K562 (cell line): ENCODE measurements around the gene ZSWIM8. TPM values are rescaled to one million over a fixed set of nuclear protein-coding genes. Genes with fewer than 3 reads are reported as not detected.

Experiments
- CC2D1A ChIP-seq: fragments of 450-650 bp; IDR thresholded peaks from 2 replicates; pipeline ENCODE4 v1.6.1; 2017; ENCODE audit warnings: mild to moderate bottlenecking
- MTA2 ChIP-seq: fragments of 450-650 bp; IDR thresholded peaks from 2 replicates; pipeline ENCODE4 v1.6.1; 2016; ENCODE audit warnings: low read depth
- MTF1 ChIP-seq: fragments of 250-450 bp; sonication (Bioruptor Pico); IDR thresholded peaks from 2 replicates; pipeline ENCODE4 v1.9.0; 2021; ENCODE audit warnings: moderate library complexity, mild to moderate bottlenecking, inconsistent platforms, borderline replicate concordance
- MYC ChIP-seq, 2 experiments: fragments of 250-450 bp in 1 of 2; sonication (Bioruptor Pico) in 1 of 2; IDR thresholded peaks; 2 replicates each; pipeline versions ENCODE4 v1.5.1 to v1.6.1; 2012 to 2021; ENCODE audit warnings: low read depth in 2 of 2, borderline replicate concordance in 1 of 2, improper control_type of control experiment in 1 of 2, low read length in 1 of 2, mild to moderate bottlenecking in 1 of 2, moderate library complexity in 1 of 2
- ZNF23 ChIP-seq: fragments of 250-450 bp; sonication (Bioruptor Pico); IDR thresholded peaks from 2 replicates; pipeline ENCODE4 v1.4.0; 2020; ENCODE audit warnings: mild to moderate bottlenecking
- ZNF354B ChIP-seq: fragments of 250-450 bp; sonication (Bioruptor Pico); IDR thresholded peaks from 2 replicates; pipeline ENCODE4 v1.4.0; 2020
- polyA plus RNA-seq, 8 experiments: library from polyadenylated mRNA; depleted of rRNA in 4 of 8; stranded (reverse) in 5 of 8; unstranded in 3 of 8; fragments of >200 nt; fragmentation: Nextera tagmentation in 2 of 8; fragmentation: Illumina TruSeq in 1 of 8; extraction: Ambion mirVana in 2 of 8; extraction: Trizol in 1 of 8; gene quantifications; 2 replicates each; pipeline versions ENCODE4 v1.2.1 to v1.2.3, GENCODE V29; 2011 to 2014; ENCODE audit warnings: inconsistent platforms in 1 of 8, missing spikeins in 1 of 8
- total RNA-seq, 7 experiments: library from RNA; depleted of rRNA in 6 of 7; stranded (reverse); fragments of >200 nt in 6 of 7; fragmentation: Illumina TruSeq in 2 of 7; extraction: Trizol in 2 of 7; gene quantifications; 2 replicates each; pipeline versions ENCODE4 v1.2.1 to v1.2.3, GENCODE V29; 2011 to 2021; ENCODE audit warnings: low replicate concordance in 1 of 7
- TF ChIP-seq, protein P1 (sequence below): fragments of 250-450 bp; sonication (Bioruptor Pico); IDR thresholded peaks from 2 replicates; pipeline ENCODE4 v1.4.0; 2020; ENCODE audit warnings: mild to moderate bottlenecking, moderate library complexity, borderline replicate concordance
- TF ChIP-seq, protein P2 (sequence below), 2 experiments: fragments of 450-650 bp; IDR thresholded peaks; 2 replicates each; pipeline ENCODE4 v1.6.1; 2016; ENCODE audit warnings: mild to moderate bottlenecking in 2 of 2, borderline replicate concordance in 1 of 2, low read depth in 1 of 2, moderate library complexity in 1 of 2
- TF ChIP-seq, protein P3 (sequence below): sonication (generic); formaldehyde crosslinking; IDR thresholded peaks from 2 replicates; pipeline ENCODE4 v1.5.0; 2020; ENCODE audit warnings: missing genetic modification reagents
- TF ChIP-seq, protein P4 (sequence below), 3 experiments: fragments of 200-800 bp in 1 of 3; sonication (Bioruptor generic) in 1 of 3; sonication (generic) in 1 of 3; formaldehyde crosslinking in 1 of 3; IDR thresholded peaks; 2 replicates each; pipeline versions ENCODE4 v1.6.1 to v1.8.0; 2016 to 2022; ENCODE audit warnings: mild to moderate bottlenecking in 2 of 3, missing compliant biosample characterization in 2 of 3, missing genetic modification characterization in 2 of 3, missing genetic modification reagents in 1 of 3

The ZSWIM8 gene
- total and polyA plus RNA-seq, 9 of the 15 experiments (the other 6 are each of a cell fraction or from before 2014, with no cell fraction given) = 5.6 to 47.8 (median 26.7) TPM

DNA sequence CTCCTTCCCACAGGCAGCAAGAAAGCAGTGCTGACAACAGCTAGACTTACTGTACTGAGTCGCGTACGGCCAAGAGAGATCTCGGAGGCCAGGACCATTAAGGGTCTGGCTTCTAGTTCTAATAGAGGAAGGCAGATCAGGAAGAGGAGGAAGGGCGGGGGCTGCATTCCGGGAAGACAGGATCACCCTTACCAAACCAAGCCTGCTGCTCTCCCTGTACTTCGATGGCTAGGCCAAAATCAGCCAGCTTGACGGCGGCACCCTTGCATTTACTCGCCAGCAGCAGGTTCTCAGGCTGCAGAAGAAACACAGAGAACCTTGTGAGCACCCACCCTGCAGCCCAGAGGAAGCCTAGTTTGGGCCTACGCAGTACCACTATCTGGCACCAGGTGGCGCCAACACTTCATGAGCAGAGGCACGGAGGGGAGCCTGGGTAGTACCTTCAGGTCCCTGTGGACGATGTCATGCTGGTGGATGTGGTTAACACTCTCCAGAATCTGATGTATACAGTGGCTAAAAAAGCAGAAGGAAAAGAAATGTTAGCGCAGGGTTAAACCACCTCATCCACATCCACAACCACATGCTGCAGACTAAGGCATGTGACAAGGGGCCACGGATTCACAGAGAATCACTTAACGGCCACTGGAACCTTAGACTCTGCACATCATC is 63.5 kb downstream of the ZSWIM8 start (continued):
- TF ChIP-seq, protein P1, sequence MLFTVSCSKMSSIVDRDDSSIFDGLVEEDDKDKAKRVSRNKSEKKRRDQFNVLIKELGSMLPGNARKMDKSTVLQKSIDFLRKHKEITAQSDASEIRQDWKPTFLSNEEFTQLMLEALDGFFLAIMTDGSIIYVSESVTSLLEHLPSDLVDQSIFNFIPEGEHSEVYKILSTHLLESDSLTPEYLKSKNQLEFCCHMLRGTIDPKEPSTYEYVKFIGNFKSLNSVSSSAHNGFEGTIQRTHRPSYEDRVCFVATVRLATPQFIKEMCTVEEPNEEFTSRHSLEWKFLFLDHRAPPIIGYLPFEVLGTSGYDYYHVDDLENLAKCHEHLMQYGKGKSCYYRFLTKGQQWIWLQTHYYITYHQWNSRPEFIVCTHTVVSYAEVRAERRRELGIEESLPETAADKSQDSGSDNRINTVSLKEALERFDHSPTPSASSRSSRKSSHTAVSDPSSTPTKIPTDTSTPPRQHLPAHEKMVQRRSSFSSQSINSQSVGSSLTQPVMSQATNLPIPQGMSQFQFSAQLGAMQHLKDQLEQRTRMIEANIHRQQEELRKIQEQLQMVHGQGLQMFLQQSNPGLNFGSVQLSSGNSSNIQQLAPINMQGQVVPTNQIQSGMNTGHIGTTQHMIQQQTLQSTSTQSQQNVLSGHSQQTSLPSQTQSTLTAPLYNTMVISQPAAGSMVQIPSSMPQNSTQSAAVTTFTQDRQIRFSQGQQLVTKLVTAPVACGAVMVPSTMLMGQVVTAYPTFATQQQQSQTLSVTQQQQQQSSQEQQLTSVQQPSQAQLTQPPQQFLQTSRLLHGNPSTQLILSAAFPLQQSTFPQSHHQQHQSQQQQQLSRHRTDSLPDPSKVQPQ = no peak
- TF ChIP-seq, protein P2, sequence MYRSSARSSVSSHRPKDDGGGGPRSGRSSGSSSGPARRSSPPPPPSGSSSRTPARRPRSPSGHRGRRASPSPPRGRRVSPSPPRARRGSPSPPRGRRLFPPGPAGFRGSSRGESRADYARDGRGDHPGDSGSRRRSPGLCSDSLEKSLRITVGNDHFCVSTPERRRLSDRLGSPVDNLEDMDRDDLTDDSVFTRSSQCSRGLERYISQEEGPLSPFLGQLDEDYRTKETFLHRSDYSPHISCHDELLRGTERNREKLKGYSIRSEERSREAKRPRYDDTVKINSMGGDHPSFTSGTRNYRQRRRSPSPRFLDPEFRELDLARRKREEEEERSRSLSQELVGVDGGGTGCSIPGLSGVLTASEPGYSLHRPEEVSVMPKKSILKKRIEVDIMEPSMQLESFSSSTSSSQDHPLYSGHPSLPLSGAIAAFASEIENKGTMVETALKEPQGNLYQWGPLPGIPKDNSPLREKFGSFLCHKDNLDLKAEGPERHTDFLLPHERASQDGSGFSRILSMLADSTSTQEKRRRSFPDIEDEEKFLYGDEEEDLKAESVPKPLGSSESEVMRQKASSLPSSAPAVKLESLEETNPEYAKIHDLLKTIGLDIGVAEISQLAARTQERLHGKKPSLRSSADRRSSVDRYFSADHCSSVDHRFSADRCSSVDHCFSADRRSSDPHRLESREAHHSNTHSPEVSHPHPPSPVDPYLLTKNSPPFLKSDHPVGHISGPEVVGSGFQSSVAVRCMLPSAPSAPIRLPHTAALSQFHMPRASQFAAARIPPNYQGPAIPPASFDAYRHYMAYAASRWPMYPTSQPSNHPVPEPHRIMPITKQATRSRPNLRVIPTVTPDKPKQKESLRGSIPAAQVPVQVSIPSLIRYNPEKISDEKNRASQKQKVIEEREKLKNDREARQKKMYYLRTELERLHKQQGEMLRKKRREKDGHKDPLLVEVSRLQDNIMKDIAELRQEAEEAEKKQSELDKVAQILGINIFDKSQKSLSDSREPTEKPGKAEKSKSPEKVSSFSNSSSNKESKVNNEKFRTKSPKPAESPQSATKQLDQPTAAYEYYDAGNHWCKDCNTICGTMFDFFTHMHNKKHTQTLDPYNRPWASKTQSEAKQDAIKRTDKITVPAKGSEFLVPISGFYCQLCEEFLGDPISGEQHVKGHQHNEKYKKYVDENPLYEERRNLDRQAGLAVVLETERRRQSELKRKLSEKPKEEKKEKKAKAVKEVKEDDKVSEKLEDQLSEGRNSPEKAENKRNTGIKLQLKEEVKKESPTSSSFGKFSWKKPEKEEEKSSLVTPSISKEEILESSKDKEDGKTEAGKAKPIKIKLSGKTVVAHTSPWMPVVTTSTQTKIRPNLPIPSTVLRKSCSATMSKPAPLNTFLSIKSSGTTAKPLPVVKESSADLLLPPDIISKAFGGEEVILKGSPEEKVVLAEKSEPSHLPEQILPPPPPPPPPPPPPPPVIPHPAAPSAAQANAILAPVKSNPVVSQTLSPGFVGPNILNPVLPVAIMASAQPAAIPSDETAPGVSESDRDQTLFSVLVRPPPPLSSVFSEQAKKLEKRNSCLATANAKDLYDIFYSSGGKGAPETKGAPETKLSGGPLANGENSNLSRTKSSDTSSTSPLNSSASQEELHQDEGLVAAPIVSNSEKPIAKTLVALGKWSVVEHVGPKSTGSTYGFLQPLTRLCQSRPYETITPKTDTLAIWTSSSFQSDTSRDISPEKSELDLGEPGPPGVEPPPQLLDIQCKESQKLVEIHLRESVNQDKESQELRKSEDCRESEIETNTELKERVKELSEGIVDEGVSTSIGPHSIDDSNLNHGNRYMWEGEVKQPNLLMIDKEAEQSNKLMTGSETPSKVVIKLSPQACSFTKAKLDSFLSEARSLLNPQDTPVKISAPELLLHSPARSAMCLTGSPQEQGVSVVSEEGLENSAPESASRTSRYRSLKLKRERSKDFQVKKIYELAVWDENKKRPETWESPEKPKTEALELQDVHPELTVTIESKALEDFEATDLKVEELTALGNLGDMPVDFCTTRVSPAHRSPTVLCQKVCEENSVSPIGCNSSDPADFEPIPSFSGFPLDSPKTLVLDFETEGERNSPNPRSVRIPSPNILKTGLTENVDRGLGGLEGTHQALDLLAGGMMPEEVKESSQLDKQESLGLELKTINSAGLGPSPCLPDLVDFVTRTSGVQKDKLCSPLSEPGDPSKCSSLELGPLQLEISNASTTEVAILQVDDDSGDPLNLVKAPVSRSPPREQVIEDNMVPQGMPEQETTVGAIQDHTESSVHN (IDR thresholded peaks at IDR 0.05; ENCODE audit: borderline replicate concordance in 1 of 2, low read depth in 1 of 2) = no peak
- TF ChIP-seq, protein P3, sequence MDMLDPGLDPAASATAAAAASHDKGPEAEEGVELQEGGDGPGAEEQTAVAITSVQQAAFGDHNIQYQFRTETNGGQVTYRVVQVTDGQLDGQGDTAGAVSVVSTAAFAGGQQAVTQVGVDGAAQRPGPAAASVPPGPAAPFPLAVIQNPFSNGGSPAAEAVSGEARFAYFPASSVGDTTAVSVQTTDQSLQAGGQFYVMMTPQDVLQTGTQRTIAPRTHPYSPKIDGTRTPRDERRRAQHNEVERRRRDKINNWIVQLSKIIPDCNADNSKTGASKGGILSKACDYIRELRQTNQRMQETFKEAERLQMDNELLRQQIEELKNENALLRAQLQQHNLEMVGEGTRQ (CRISPR knock-in tag) = no peak
- TF ChIP-seq MYC (IDR thresholded peaks at IDR 0.05; ENCODE audit: low read depth, low read length) (peak; percentile 52), MYC (CRISPR knock-in tag; IDR thresholded peaks at IDR 0.05; ENCODE audit: borderline replicate concordance, low read depth) (no peak), ZNF354B (no peak), MTA2 (no peak), MTF1 (no peak), CC2D1A (peak; percentile 89), ZNF23 (no peak)
- TF ChIP-seq, protein P4, sequence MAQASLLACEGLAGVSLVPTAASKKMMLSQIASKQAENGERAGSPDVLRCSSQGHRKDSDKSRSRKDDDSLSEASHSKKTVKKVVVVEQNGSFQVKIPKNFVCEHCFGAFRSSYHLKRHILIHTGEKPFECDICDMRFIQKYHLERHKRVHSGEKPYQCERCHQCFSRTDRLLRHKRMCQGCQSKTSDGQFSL (CRISPR knock-in tag; IDR thresholded peaks at IDR 0.05) = no peak
- TF ChIP-seq, protein P4 (tag; IDR thresholded peaks at IDR 0.05) = no peak
